COR-L47 (cell line): ENCODE data around the gene PTPN14.

ENCODE experiments used
- DNase-seq: peaks from one replicate; lab custom pipeline; 2025; lab: John Stamatoyannopoulos, UW

Gene PTPN14

GRCh38 chr1:214332946-214333798 is 218.2 kb downstream of the PTPN14 start:
- peak; percentile 24 for DNase-seq

DNA sequence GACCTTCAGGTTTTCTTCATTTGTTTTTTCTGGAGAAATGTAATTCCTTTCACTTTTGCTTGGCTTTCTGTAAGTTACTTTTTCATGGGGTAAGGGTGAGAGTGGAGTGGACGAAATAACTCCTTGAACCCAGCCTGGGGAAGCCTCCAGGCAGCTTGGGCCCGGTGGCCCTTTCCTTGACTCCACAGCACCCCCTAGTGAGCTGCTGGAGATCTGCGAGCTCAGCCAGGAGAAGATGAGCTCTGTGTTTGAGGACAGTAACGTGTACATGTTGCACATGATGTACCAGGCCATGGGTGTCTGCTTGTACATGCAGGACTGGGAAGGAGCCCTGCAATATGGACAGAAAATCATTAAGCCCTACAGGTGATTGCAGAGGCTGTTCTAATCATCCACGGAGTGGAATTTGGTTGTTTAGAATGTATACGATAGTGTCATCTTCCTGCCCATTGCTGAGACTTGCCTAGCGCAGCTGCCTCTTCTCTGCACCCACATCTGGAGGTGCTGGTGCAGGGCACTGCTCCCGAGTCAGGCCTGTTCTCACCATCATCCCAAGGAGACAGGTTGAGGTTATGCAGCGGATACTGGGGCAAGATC is 219.5 kb downstream of the PTPN14 start:
- peak; percentile 8 for DNase-seq

DNA sequence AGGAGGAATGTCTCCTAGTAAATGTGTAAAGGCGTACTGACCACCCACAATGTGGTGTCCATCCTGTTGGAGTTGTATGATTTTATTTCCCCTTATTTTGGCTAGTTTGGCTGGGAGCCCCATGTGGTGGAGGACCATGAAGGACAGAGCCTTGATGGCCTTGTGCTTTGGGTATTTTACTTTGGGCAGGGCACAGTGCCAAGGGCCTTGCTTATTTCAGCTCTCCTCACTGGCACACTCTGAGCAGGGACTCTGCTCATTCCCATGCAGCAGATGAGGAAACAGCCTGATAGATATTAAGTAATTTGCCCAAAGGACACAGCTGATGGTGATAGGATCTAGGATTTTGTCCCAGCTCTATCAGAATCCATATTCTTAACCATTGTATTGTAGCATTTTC is 220.2 kb downstream of the PTPN14 start:
- DNase-seq: no peak

DNA sequence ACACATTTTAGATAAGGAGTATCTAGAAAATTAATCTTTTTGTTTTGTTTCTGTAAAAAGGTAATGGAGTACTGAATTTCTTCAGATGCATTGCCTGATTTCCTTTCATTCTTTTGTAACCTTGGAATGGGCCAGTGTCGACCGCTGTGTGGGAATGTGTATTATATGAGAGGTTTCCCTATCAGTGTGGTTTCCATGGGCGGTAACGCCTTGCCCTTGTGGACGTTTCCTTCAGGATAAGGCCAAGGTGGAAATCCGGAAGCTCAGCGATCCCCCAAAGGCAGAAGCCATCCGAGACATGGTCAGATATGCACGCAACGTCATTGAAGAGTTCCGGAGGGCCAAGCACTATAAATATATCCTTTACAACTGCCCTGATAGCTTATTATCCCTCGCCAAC is 220.7 kb downstream of the PTPN14 start:
- no peak for DNase-seq

- DNase-seq: no peak
These were observed 221.2 kb downstream of the PTPN14 start for GRCh38 chr1:214330222-214330621.

DNA sequence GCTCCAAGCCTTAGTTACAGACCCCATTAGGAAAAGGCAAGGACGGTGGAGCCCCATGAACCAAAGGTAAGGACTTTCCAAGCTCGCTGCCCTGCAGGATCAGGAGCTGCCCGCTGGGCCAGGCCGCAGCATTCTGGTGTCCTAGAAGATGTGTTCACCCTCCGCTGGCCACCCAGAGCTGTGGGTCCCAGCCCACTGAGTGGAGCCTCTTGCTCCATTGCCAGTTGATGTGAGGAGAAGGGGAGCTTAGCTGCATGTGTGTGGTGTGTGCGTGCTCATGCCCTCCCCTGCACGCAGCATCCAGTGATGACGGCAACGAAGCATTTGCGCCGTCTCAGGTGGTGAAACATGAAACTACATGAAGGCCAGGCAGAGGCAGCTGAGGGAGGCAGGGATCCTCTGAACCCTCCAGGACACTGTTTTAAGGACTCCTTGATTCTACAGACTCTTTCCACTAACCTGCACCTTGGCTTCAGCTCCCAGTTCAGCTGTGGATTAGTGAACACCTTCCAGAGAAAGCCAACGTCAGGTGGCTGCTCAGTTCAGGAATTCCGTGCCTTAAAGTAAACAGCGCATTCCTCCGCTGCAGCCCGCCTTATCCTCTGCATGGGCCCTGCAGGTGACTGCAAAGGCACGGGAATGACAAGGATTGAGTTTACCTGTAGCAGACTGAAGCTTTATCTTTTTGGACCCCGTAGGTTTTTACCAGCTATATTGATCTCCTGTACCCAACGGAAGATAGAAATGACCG is 221.8 kb downstream of the PTPN14 start:
- no peak for DNase-seq

GRCh38 chr1:214328770-214329469 is 222.5 kb downstream of the PTPN14 start:
- DNase-seq: peak; percentile 83

GRCh38 chr1:214327514-214327913 is 223.9 kb downstream of the PTPN14 start:
- DNase-seq: no peak

- DNase-seq: no peak
These were observed 225.0 kb downstream of the PTPN14 start for GRCh38 chr1:214326406-214326805.

DNA sequence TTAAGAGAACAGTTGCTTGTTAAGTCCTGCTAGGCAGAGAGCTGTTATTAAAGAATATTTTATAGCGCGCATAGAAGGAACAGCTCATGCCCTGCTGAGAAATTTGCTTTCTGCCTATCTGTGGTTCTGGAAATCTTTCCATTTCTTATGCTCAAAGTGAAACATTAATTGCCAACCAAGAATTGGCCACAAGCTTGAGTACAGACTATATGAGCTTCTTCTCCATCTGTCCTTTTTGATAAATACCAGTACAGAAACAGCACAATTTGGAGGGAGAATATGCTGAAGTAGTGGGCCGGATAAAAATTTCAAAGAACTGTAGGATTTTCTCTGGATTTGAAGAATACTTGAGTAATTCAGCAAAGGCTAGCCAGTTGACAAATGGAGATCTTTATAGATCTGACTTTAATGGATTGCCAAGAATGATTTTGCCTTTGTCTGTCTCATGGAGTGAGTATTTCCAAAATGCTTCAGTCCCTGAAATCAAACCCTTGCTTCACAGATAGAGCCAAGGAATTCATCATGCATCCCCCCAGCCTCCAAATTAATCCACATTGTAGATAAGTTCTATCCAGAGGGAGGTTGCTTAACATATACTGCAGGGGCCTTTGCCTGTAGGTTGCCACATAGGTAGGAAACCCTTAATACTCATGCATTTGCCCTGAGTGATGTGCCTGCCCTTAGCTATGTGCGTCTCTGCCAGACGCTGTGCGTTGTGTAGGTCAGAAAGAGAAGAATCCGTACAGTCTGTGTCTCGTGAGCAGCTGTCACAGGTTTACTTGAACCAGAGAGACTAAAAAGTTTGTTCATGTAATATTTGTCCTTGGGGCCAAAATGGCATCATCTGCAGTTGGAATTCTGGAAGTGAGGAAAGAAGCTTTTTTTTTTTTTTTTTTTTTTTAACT is 226.3 kb downstream of the PTPN14 start:
- no peak for DNase-seq

DNA sequence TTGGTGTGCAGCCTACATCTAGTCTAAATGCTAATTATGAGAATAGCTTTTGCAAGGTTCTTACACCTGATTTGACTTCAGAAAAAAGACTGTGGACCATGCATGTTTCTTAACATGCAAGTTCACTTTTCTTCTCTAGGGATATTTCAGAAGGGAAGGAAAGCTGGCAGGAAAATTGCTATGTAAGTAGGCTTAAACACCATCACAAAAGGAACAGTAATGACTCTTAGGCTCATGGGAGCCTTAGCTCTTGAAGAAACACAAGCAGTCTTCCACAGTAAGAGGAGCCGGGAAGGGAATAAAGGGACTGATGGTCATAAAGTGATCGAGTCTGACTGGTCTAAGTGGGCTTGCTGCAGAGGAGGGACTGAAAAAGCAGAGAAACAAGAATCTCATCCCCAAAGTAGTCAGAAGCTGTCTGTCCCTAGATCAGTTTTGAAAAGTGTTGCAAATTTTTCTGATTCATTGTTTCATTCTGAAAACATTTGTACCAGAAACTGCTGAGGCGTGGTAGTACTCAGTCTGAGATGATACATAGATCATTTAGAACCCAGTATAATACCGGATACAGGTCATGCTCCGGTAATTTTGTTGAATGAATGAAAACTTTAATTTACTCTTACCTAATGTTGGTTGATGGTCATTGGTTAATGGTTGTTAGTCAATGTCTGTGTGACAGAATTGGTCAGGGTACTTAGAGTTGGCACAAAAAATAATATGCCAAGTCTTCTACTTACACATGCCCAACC is 229.5 kb downstream of the PTPN14 start:
- no peak for DNase-seq

DNA sequence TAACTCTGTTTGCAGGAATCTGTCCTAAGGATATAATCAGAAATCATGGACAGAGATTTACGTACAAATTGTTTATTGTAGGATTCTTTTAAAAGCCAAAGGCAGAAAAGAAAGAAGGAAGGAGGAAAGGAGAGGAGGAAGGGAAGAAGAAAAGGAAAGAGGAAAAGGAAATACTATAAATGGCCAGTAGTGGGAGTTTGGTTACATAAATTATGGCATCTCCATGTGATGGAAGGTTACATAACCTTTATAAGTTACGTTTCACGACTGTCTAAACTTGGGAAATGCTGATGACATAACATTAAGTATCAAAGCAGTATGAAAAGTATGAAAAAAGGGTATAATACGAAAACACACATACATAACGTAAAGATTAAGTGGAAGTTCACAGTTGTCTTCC is 231.5 kb downstream of the PTPN14 start:
- no peak for DNase-seq

- DNase-seq: no peak
These were observed 232.3 kb downstream of the PTPN14 start for GRCh38 chr1:214318956-214319736.

GRCh38 chr1:214318356-214318755 is 233.0 kb downstream of the PTPN14 start:
- no peak for DNase-seq

DNA sequence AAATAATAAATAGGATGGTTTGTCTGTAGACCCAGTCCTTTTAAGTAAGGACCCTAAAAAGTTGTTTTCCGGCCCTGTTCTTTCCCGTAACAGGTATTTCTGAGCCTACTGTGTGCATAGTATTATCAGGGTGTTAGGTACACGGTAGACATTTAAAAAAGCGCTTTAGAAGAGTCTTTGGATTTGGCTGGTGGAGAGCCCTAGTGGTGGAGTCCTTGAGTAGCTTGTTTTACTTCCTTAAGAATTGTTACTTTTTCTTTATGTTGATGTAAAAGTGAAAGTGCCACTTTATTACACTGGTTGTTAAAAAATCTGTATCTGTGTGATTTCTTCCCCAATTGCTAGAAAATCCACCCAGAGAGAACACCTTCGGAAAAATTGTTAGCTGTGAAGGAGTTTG is 233.7 kb downstream of the PTPN14 start:
- DNase-seq: no peak

GRCh38 chr1:214317300-214317699 is 234.1 kb downstream of the PTPN14 start:
- DNase-seq: peak; percentile 16

- DNase-seq: no peak
These were observed 234.8 kb downstream of the PTPN14 start for GRCh38 chr1:214316593-214316992.

DNA sequence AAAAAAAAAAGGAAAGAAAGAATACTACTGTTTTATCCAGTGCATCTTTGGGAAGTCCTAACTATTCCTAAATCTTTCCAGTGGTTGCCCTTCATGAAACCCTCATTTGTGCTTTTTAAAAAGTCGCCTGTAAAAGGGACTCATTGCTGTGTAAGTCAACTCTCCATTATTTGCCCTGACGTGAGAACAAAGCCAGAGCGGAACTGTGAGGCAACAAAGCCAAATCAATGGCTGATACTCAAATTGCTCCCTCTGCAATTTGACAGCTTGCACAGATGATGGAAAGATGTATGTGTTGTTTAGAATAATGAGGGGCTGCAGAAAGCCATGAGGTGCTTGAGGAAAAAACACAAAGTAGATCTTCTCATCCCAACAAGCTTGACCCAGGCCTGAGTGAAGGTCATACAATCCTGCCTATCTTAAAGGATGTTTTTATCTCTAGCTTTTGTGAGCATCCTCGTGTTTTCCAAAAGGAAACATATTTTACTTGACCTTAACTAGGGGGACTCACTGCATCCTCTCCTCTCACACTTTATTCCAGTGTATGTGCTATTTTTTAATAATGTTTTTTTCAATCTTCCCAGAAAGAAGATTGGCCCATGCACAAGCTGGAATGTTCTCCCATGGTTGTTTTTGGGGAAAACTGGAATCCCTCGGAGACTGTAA is 237.1 kb downstream of the PTPN14 start:
- no peak for DNase-seq

- DNase-seq: no peak
These were observed 238.8 kb downstream of the PTPN14 start for GRCh38 chr1:214312530-214313051.
